ENCODE data around the gene BHLHE23. TPM values are rescaled to one million over a fixed set of nuclear protein-coding genes. Genes with fewer than 3 reads are reported as not detected.

The BHLHE23 gene
- total RNA-seq, 4 donors from 2014 or later, result not detected

GRCh38 chr20:63016514-63017075 is 9.8 kb upstream of the BHLHE23 start:
- no peak for DNase-seq
- Histone ChIP-seq H3K9me3 (no peaks in the 10 kb centered on the region), H3K27me3 (peaks cover 4% of the 10 kb centered on the region), H3K4me1 (no peaks in the 10 kb centered on the region), H3K4me3 (replicated peaks in 1 of 3) (no peak overlapping the region), H3K27ac (no peak overlapping the region), H3K36me3 (no peaks in the 10 kb centered on the region)
- WGBS, 2 donors, result 73 to 75% methylated on average over 12 to 13 of the region's 14 CpGs
- TF ChIP-seq CTCF (IDR thresholded peaks at IDR 0.05) (no peak), POLR2A (IDR thresholded peaks at IDR 0.05) (no peak)
- intact Hi-C loops (cut with DNase I), result no loop called here

- no peaks in the 10 kb centered on the region for H3K4me1 ChIP-seq
- H3K27ac ChIP-seq, result no peak overlapping the region
- no peak for DNase-seq
- TF ChIP-seq POLR2A (IDR thresholded peaks at IDR 0.05) (no peak), CTCF (IDR thresholded peaks at IDR 0.05) (no peak)
- no peaks in the 10 kb centered on the region for H3K36me3 ChIP-seq
- intact Hi-C loops (cut with DNase I), result no loop called here
- no peaks in the 10 kb centered on the region for H3K9me3 ChIP-seq
- 79 to 85% methylated on average over 15 to 17 of the region's 22 CpGs for WGBS, 2 donors
- H3K27me3 ChIP-seq, result peaks cover 4% of the 10 kb centered on the region
- no peak overlapping the region for H3K4me3 ChIP-seq (replicated peaks in 1 of 3)
Observed at GRCh38 chr20:63015662-63016361, 9.0 kb upstream of the BHLHE23 start.

GRCh38 chr20:63015147-63015661 is 8.4 kb upstream of the BHLHE23 start:
- TF ChIP-seq POLR2A (IDR thresholded peaks at IDR 0.05), result no peak
- no peak for TF ChIP-seq CTCF (IDR thresholded peaks at IDR 0.05)

GRCh38 chr20:63014710-63015109 is 7.9 kb upstream of the BHLHE23 start:
- 11 to 13% methylated on average over 10 to 11 of the region's 11 CpGs for WGBS, 2 donors
- intact Hi-C loops (cut with DNase I), result no loop called here
- no peak overlapping the region for H3K27ac ChIP-seq
- TF ChIP-seq CTCF (IDR thresholded peaks at IDR 0.05) (no peak), POLR2A (IDR thresholded peaks at IDR 0.05) (no peak)
- peaks cover 4% of the 10 kb centered on the region for H3K27me3 ChIP-seq
- H3K36me3 ChIP-seq, result no peaks in the 10 kb centered on the region
- no peaks in the 10 kb centered on the region for H3K4me1 ChIP-seq
- H3K4me3 ChIP-seq (replicated peaks in 1 of 3), result no peak overlapping the region
- DNase-seq, result no peak
- H3K9me3 ChIP-seq, result no peaks in the 10 kb centered on the region

More at GRCh38 chr20:63015147-63015661, 8.4 kb upstream of the BHLHE23 start:
- no peaks in the 10 kb centered on the region for H3K9me3 ChIP-seq
- no peak for DNase-seq
- H3K27me3 ChIP-seq, result peaks cover 4% of the 10 kb centered on the region
- no peaks in the 10 kb centered on the region for H3K36me3 ChIP-seq
- H3K27ac ChIP-seq, result no peak overlapping the region
- 66 to 68% methylated on average over 4 to 10 of the region's 15 CpGs for WGBS, 2 donors
- H3K4me1 ChIP-seq, result no peaks in the 10 kb centered on the region
- intact Hi-C loops (cut with DNase I), result no loop called here
- H3K4me3 ChIP-seq (replicated peaks in 1 of 3), result no peak overlapping the region

- TF ChIP-seq POLR2A (IDR thresholded peaks at IDR 0.05) (no peak), CTCF (IDR thresholded peaks at IDR 0.05) (no peak)
- Histone ChIP-seq H3K9me3 (no peaks in the 10 kb centered on the region), H3K27me3 (peaks cover 5% of the 10 kb centered on the region), H3K4me1 (no peaks in the 10 kb centered on the region), H3K36me3 (no peaks in the 10 kb centered on the region), H3K4me3 (replicated peaks in 1 of 3) (no peak overlapping the region), H3K27ac (no peak overlapping the region)
- 23 to 29% methylated on average over 12 of the region's 12 CpGs for WGBS, 2 donors
- intact Hi-C loops (cut with DNase I), result no loop called here
- DNase-seq, result no peak
Observed at GRCh38 chr20:63014287-63014686, 7.5 kb upstream of the BHLHE23 start.

All from thyroid gland (tissue), 4 donors.